Measurements from ENCODE around the gene TBL1XR1.

Gene TBL1XR1

DNA sequence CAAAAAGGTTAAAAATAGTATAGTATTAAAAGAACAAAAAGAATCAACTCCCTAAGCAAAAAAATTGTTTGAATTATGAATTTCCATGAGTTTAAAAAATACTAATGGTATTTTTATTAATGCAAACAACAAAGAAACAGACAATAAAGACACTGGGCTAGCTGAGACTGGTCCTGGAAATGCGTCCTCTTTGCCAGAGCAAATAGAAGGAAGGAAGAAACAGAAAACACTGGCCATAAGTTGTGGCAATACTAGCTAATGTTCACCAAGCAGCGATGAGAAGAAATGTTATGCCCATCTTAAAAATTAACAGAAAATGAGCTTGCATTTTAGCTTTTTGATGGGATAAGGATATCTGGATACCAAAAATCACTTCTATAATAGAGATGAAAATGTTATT, 88.6 kb downstream of the TBL1XR1 start:
- no peak for DNase-seq (ENCODE audit: insufficient read length, low spot score)
- no peak for FAIRE-seq
- no peak for TF ChIP-seq POLR2A (IDR thresholded peaks at IDR 0.05; ENCODE audit: low read depth, low read length)

DNA sequence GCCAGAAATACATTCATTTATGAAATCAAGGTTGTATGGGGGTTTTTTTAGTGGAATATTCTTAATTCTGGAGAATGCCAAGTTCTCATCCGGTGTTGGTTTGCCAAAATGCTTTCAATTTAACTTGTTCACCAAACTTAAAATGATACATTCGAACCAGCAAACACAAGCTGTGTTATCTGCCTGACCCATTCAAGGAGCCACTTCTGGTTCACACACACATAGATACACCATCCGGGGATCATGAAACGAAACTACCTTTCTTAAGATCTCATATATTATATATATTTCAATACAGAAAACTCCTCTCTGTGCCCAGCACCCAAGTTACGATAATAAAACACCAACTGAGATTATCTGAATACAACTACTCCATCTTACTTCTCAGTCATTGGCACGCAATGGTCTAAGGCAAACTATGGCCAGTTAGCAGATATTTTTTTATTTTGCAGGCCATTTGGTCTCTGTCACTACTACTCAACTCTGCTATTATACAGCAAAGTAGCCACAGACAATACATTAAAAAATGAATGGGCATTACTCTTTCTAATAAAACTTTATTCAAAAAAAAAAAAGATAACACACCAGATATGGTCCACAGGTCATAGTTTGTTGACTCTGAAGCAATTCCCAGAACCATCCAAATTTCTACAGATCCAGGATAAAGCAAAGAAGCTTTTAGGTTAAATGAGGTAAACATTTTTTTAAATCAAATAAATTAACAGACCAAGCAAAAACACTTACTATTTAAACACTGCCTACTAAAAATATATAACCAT, 89.6 kb downstream of the TBL1XR1 start:
- TF ChIP-seq POLR2A (IDR thresholded peaks at IDR 0.05; ENCODE audit: low read depth, low read length): no peak

DNA sequence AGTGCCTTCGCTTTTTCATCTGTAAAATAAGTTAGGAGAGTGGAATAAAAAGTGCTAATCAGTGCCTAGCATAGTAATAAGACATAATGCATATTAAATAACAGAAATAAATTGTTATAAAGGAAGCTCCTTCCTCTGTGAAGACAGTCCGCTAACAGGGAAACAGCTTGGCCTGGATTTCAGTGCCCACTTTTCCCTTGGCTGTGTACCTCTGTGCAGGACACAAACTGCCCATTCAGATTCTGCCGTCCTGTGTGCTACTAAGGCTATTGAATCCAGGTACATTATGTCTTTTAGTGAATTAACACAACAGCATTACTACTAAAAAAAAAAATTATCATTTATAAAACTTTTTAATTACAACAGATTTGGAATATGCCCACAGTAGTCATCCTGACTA, 90.7 kb downstream of the TBL1XR1 start:
- DNase-seq (ENCODE audit: insufficient read length, low spot score) (no peak), FAIRE-seq (no peak)
- TF ChIP-seq POLR2A (IDR thresholded peaks at IDR 0.05; ENCODE audit: low read depth, low read length): no peak

More for the DNA sequence above, 89.6 kb downstream of the TBL1XR1 start:
- FAIRE-seq: no peak
- no peak for DNase-seq (ENCODE audit: insufficient read length, low spot score)

DNA sequence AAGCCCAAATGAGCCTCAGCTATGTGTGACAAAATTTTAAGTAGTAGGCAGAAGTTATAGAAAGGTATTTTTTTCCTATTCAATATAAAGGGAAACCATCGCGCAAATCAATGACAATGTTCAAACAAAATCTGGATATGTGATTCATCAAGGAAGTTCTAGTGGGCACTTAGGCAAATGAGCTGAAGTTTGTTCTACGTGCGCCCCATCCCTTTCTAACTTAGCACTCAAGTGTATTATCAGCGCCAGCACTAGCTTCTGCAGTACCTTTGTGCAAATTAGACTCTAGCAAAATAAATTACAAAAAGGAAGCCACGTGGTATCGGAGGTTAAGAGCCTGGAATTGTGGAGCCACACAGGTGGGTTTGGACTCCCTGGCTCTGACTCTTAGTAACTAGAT, 91.1 kb downstream of the TBL1XR1 start:
- FAIRE-seq: no peak

DNA sequence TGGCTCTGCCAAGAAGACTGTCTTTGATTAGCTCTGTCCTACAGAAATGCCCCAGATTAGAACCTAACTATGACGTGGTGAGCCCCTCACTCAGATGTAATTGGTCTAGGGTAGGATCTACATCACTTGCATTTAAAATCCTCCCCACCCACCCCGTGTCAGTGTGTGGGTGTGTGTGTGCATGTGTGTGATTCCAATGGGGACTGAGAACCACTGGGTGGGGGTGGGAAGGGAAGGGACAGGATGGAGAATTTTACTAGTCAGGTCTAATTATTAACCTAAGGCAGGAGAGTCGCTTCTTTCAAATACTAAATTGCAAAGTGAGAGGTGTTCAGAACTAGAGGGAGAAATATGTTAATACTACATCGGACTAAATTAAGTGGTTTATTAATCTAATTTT, 91.7 kb downstream of the TBL1XR1 start:
- TF ChIP-seq POLR2A (IDR thresholded peaks at IDR 0.05; ENCODE audit: low read depth, low read length): no peak
- DNase-seq (ENCODE audit: insufficient read length, low spot score): no peak
- FAIRE-seq: no peak

More for the DNA sequence above, 91.1 kb downstream of the TBL1XR1 start:
- TF ChIP-seq POLR2A (IDR thresholded peaks at IDR 0.05; ENCODE audit: low read depth, low read length): no peak
- no peak for DNase-seq (ENCODE audit: insufficient read length, low spot score)

DNA sequence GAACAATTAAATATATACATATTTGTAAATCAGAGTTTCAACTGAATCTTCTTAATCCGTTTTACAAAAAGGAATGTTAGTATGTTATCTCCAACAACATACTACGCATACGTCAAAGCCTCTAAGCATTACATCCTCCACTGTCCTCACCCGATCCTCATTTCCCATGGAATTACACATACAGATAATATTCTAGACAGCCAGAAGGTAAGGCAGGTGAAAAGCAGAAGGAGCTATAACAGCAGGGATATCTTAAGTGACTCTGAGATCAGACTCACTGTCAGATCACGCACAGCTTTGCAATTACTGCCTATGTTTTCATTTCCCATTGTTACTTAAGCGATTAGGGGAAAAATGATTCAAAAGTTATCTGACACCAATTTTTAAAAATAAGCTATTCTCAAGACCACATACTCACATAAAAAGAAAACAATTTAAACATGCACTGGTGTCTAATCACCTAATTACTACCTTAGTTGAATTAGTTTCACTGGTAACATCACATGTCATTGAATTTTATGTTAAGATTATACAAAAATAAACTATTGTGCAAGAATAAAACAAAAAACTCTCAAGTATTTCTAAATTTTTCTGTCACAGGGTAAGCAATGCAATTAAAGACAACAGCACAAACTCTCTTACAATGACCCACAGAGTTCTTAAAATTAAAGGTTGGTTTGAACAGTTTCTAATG, 92.8 kb downstream of the TBL1XR1 start:
- TF ChIP-seq POLR2A (IDR thresholded peaks at IDR 0.05; ENCODE audit: low read depth, low read length): no peak
- DNase-seq (ENCODE audit: insufficient read length, low spot score) (no peak), FAIRE-seq (no peak)

DNA sequence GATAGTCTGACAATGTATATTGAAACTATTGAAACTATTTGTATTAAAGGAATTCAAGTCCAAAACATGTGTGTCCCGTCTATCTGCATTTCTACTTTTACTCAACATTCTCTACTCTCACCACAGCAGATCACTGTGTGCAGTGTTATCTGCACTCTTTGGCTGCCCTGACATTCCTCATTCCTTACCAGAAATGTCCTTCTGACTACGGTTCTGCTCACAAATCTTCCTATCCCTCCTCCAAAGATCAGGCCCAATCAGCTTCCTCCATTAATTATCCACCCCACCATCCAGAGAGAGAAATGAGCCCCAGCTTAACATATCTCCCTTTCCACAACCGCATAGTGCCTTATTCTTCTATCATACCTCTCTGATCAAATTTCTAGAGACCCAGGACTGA, 94.7 kb downstream of the TBL1XR1 start:
- peak; percentile 43 for FAIRE-seq

DNA sequence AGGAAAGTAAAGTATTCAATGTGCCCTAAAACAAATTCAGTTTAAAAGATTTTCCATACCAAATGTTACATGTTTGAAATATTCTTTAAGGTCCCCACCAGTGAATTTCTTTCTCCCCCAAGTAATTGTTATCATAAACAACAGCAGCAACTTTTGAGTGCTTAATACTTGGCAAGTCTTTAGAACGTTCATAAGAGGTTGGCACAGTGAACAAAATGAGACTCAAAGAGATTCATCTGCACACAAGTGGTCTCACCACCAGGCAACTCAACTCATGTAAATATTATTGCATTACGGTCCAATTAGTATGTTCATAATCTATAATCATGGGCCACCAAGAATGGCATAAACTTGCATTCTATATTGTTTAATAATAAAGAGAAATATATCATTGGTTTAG, 98.7 kb downstream of the TBL1XR1 start:
- FAIRE-seq: no peak

More for the DNA sequence above, 94.7 kb downstream of the TBL1XR1 start:
- TF ChIP-seq POLR2A (IDR thresholded peaks at IDR 0.05; ENCODE audit: low read depth, low read length): no peak
- no peak for DNase-seq (ENCODE audit: insufficient read length, low spot score)

DNA sequence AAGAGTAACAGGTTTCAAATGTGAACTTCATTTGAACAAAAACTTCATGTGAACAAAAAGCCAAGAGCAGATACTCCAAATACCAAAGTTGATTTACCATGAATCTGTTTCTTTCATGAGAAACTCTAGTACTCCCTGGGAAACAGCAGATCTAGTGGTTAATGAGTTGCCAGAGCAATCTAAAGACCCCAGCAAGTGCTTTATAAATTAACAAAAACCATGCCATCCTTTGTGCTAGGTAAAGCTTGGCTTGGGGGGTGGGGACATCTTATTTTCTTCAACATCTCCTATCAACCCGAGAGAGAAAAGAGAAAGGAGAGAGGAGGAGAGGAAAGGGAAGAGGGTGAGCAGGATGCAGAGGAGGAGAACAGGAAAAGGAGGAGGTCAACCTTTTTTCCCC, 100.7 kb downstream of the TBL1XR1 start:
- TF ChIP-seq POLR2A (IDR thresholded peaks at IDR 0.05; ENCODE audit: low read depth, low read length): no peak
- FAIRE-seq: no peak
- no peak for DNase-seq (ENCODE audit: insufficient read length, low spot score)

More for the DNA sequence above, 98.7 kb downstream of the TBL1XR1 start:
- TF ChIP-seq POLR2A (IDR thresholded peaks at IDR 0.05; ENCODE audit: low read depth, low read length): no peak
- DNase-seq (ENCODE audit: insufficient read length, low spot score): no peak

DNA sequence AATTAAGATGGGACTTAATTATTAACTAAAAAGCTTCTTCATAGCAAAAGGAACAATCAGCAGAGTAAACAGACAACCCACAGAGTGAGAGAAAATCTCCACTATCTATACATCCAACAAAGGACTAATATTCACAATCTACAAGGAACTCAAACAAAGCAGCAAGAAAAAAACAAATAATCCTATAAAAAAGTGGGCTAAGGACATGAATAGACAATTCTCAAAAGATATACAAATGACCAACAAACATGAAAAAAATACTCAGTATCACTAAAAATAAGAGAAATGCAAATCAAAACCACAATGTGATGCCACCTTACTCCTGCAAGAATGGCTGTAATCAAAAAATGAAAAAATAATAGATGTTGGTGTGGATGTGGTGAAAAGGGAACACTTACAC, 103.3 kb downstream of the TBL1XR1 start:
- no peak for FAIRE-seq
- no peak for DNase-seq (ENCODE audit: insufficient read length, low spot score)
- no peak for TF ChIP-seq POLR2A (IDR thresholded peaks at IDR 0.05; ENCODE audit: low read depth, low read length)

DNA sequence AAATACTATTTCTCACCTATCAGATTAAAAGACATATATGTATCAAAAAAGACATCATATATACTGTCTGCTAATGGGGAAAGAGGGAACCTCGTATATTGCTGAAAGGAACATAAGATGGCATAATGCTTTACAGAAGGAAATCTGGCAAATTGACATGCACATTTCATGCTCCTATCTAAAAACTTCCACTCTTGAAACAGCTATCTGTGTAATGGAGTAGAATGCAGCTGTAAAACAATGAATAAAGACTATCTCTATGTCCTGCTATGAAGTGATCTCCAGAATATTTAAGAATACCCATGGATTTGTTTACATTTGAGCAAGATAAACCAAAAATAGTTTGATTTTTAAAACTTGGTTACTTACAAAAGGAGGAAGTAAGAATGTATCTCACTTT, 107.4 kb downstream of the TBL1XR1 start:
- no peak for TF ChIP-seq POLR2A (IDR thresholded peaks at IDR 0.05; ENCODE audit: low read depth, low read length)
- FAIRE-seq: no peak
- DNase-seq (ENCODE audit: insufficient read length, low spot score): no peak

DNA sequence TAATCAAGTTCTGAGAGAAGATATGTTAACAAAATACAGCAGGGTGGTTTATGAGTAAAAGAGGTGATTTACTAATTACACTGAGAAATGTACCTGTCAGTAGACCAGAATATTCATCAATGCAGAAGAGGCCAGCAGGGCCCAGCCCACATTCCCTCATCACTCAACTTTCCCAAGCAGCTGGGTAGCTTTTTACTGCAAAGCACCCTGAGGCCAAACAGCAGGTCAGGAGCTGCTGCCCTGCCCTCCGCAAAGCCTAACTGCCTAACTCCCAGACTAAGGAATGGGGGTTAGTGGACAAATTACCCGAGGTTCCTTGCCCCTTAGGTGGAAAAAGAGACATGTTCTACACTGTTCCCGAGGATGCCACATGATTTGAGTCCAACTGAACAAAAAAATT, 108.2 kb downstream of the TBL1XR1 start:
- no peak for TF ChIP-seq POLR2A (IDR thresholded peaks at IDR 0.05; ENCODE audit: low read depth, low read length)
- DNase-seq (ENCODE audit: insufficient read length, low spot score): no peak
- no peak for FAIRE-seq

DNA sequence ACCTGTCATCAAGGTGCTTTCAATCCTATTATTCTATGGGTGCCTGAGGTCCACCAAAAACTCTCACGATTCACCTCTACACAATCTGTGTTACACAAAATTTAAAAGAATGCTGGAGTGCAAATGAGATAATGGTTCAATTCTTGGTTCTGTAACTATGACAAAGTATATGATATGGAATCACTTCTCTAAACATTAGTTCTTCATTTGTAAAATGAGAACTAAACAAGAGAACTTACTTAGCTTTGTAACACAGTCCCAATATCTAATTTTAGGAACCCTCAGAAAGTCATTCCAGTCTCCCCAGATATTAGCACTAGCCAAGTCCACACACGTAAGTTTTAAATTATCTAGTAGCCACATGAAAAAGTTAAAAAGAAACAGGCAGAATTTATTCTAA, 111.5 kb downstream of the TBL1XR1 start:
- FAIRE-seq: no peak
- DNase-seq (ENCODE audit: insufficient read length, low spot score): no peak
- TF ChIP-seq POLR2A (IDR thresholded peaks at IDR 0.05; ENCODE audit: low read depth, low read length): no peak

DNA sequence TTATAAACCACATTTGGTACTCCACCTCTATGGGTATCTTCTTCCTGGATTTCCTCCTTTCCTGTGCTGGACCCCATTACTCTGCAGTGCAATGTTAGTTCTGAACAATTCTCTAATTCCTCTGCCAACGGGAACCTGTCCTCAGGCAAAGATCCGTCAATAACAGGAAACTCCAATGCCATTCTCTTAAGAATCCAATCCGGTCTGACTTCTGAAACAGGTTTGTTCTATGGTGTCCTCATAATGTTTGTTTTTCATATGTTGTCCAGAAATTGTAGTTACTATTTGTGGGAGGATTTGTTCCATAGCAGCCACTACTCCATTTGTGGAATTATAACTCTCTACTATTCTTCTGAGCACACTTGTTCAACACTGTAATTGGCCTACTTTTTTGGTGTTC, 112.7 kb downstream of the TBL1XR1 start:
- no peak for DNase-seq (ENCODE audit: insufficient read length, low spot score)
- no peak for TF ChIP-seq POLR2A (IDR thresholded peaks at IDR 0.05; ENCODE audit: low read depth, low read length)
- FAIRE-seq: no peak

DNA sequence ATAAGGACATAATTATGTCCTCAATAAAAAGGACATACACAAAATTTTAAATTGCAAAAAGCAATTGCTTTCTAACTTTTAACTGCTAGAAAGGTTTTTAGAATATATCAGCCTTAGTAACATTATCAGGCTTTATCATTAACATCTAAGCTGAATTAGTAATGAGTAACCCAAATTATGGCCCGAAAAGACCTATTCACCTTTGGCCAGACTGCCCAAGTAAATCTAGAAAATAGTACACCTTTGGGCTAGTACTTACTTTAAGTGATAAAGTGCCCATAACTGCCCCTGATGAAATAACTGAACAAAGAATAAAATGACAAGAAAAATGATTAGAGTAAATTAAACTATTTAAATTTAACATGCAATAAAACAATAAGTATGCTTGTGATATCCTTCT, 117.2 kb downstream of the TBL1XR1 start:
- no peak for TF ChIP-seq POLR2A (IDR thresholded peaks at IDR 0.05; ENCODE audit: low read depth, low read length)
- FAIRE-seq (no peak), DNase-seq (ENCODE audit: insufficient read length, low spot score) (no peak)
